ENCODE measurements around the gene TRIM63.
"Not testable (repeated sequence)": the region's sequence is repeated elsewhere in the genome, so short reads cannot be mapped to it uniquely, and the experiment has no call there.

The TRIM63 gene

DNA sequence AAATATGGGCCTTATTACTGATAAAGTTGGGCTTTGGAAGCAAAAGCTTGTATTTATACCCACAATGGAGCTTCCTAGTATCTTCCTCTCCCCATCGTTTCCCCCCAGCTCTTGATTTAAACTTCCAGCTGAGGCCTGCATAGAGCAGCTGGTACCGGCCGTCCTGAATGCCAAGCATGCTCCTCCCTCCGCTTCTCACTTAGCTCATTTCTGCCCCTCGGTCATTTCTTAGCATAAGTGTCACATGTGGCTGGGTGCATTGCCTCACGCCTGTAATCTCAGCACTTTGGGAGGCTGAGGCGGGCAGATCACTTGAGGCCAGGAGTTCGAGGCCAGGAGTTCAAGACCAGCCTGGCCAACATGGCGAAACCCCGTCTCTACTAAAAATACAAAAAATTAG lies 32.8 kb upstream of the TRIM63 start:
- H3K27me3 ChIP-seq (ENCODE audit: control insufficient read depth, insufficient read depth, low read length, poor library complexity, severe bottlenecking); H3K27ac ChIP-seq (ENCODE audit: insufficient read depth, low read depth, low read length, poor library complexity, severe bottlenecking); H3K9me3 ChIP-seq (ENCODE audit: control insufficient read depth, low read length); H3K4me3 ChIP-seq (ENCODE audit: insufficient read depth, low read depth, low read length); H3K36me3 ChIP-seq (ENCODE audit: control insufficient read depth, insufficient read depth, low read length); H3K4me1 ChIP-seq (ENCODE audit: control insufficient read depth, insufficient read depth, low read length): not testable (repeated sequence)
- WGBS, 2 experiments = 84 to 87% methylated on average over 10 of the region's 10 CpGs

- 78 to 100% methylated on average over 3 of the region's 3 CpGs for WGBS, 2 experiments
- no peaks in the 10 kb centered on the region for H3K27me3 ChIP-seq (ENCODE audit: control insufficient read depth, insufficient read depth, low read length, poor library complexity, severe bottlenecking)
- no peak overlapping the region for H3K27ac ChIP-seq (ENCODE audit: insufficient read depth, low read depth, low read length, poor library complexity, severe bottlenecking)
- no peak overlapping the region for H3K4me3 ChIP-seq (ENCODE audit: insufficient read depth, low read depth, low read length)
- no peaks in the 10 kb centered on the region for H3K9me3 ChIP-seq (ENCODE audit: control insufficient read depth, low read length)
- H3K4me1 ChIP-seq (ENCODE audit: control insufficient read depth, insufficient read depth, low read length) = peaks cover 5% of the 10 kb centered on the region
- no peaks in the 10 kb centered on the region for H3K36me3 ChIP-seq (ENCODE audit: control insufficient read depth, insufficient read depth, low read length)
Observed at GRCh38 chr1:26099780-26100179, 32.4 kb upstream of the TRIM63 start.

- H3K9me3 ChIP-seq (ENCODE audit: control insufficient read depth, low read length) = no peaks in the 10 kb centered on the region
Observed at GRCh38 chr1:26098602-26099001, 31.2 kb upstream of the TRIM63 start.

DNA sequence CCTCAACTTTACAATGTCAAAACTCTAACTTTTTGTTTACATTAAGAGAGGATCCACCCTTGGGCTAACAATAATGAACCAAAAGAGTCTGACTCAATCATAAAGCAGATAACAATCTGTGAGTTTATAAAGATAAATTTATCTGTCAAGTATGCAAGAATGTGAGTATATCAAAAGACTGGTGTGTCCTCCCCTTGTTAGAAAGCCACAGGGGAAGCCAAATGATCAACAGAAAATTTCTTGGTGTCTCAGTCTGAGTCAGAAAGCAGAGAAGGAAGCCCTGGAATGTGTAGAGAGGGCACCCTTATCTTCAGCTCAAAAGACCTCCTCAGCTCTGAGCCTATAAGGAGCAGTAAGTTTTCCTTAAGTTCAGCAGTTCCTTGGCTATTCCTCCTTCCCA lies 30.3 kb upstream of the TRIM63 start:
- Histone ChIP-seq H3K27me3 (ENCODE audit: control insufficient read depth, insufficient read depth, low read length, poor library complexity, severe bottlenecking) (peaks cover 10% of the 10 kb centered on the region), H3K27ac (ENCODE audit: insufficient read depth, low read depth, low read length, poor library complexity, severe bottlenecking) (no peak overlapping the region), H3K36me3 (ENCODE audit: control insufficient read depth, insufficient read depth, low read length) (no peaks in the 10 kb centered on the region), H3K4me3 (ENCODE audit: insufficient read depth, low read depth, low read length) (no peak overlapping the region), H3K4me1 (ENCODE audit: control insufficient read depth, insufficient read depth, low read length) (peaks cover 14% of the 10 kb centered on the region), H3K9me3 (ENCODE audit: control insufficient read depth, low read length) (no peaks in the 10 kb centered on the region)

More at GRCh38 chr1:26098602-26099001, 31.2 kb upstream of the TRIM63 start:
- whole genome bisulfite sequencing, 2 experiments = 95 to 98% methylated on average over 4 of the region's 4 CpGs
- Histone ChIP-seq H3K4me3 (ENCODE audit: insufficient read depth, low read depth, low read length) (no peak overlapping the region), H3K27me3 (ENCODE audit: control insufficient read depth, insufficient read depth, low read length, poor library complexity, severe bottlenecking) (peaks cover 9% of the 10 kb centered on the region), H3K36me3 (ENCODE audit: control insufficient read depth, insufficient read depth, low read length) (no peaks in the 10 kb centered on the region), H3K4me1 (ENCODE audit: control insufficient read depth, insufficient read depth, low read length) (peaks cover 14% of the 10 kb centered on the region), H3K27ac (ENCODE audit: insufficient read depth, low read depth, low read length, poor library complexity, severe bottlenecking) (no peak overlapping the region)

DNA sequence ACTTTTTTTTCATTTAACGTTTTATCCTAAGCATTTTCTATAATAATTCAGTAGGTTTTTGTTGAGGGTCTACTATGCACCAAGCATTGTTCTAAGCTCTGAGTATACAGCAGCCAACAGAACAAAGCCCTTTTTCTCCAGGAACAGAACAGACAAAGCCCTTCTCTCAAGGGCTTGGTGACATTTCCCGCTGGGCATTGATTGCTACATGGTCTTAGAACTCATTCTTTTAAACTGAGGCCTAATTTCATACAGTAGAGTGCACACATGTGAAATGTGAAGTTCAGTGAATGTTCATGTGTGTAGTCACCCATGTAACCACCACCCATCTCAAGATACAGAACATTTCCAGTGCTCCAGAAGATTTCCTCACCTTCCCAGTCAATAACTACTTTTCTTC lies 29.0 kb upstream of the TRIM63 start:
- WGBS, 2 experiments = 86 to 93% methylated on average over 1 to 2 of the region's 2 CpGs
- Histone ChIP-seq H3K9me3 (ENCODE audit: control insufficient read depth, low read length) (no peaks in the 10 kb centered on the region), H3K36me3 (ENCODE audit: control insufficient read depth, insufficient read depth, low read length) (no peaks in the 10 kb centered on the region), H3K4me3 (ENCODE audit: insufficient read depth, low read depth, low read length) (no peak overlapping the region), H3K27me3 (ENCODE audit: control insufficient read depth, insufficient read depth, low read length, poor library complexity, severe bottlenecking) (peaks cover 10% of the 10 kb centered on the region), H3K27ac (ENCODE audit: insufficient read depth, low read depth, low read length, poor library complexity, severe bottlenecking) (no peak overlapping the region), H3K4me1 (ENCODE audit: control insufficient read depth, insufficient read depth, low read length) (peaks cover 16% of the 10 kb centered on the region)

- 29% methylated on average over 17 of the region's 17 CpGs for WGBS, 2 experiments
- Histone ChIP-seq H3K36me3 (ENCODE audit: control insufficient read depth, insufficient read depth, low read length) (no peaks in the 10 kb centered on the region), H3K27me3 (ENCODE audit: control insufficient read depth, insufficient read depth, low read length, poor library complexity, severe bottlenecking) (peaks cover 10% of the 10 kb centered on the region), H3K4me3 (ENCODE audit: insufficient read depth, low read depth, low read length) (no peak overlapping the region), H3K27ac (ENCODE audit: insufficient read depth, low read depth, low read length, poor library complexity, severe bottlenecking) (no peak overlapping the region), H3K9me3 (ENCODE audit: control insufficient read depth, low read length) (no peaks in the 10 kb centered on the region), H3K4me1 (ENCODE audit: control insufficient read depth, insufficient read depth, low read length) (peaks cover 16% of the 10 kb centered on the region)
Observed at GRCh38 chr1:26094677-26095383, 27.4 kb upstream of the TRIM63 start.

DNA sequence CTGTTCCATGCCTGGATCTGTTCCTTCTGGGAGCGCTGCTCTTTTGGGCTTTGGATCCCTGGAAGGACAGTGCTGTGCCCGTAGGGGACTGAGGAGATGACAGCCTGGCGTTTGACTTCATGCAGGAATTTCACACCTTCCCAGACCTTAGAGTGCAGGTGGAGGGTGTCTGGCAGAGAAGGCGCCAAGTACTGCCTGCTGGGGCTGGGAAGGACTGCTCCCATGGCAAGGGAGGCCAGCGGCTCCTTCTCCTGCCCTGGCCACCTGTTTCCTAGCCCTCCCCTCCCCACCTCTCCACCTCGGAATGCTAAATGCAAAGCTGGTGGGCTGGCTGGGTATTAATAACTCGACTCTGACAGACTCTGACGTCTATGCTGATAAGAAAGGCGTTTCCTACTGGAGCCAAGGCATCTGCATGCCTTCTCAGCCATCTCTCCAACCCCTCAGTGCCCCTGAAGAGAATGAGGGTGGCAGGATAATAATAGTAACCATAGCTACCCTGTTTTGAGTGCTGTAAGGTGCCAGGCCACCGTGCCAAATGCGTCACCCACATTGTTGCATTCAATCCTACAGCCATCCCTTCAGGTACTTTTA lies 26.7 kb upstream of the TRIM63 start:
- Histone ChIP-seq H3K27ac (ENCODE audit: insufficient read depth, low read depth, low read length, poor library complexity, severe bottlenecking) (no peak overlapping the region), H3K4me3 (ENCODE audit: insufficient read depth, low read depth, low read length) (no peak overlapping the region)
- 37 to 45% methylated on average over 11 of the region's 11 CpGs for WGBS, 2 experiments

DNA sequence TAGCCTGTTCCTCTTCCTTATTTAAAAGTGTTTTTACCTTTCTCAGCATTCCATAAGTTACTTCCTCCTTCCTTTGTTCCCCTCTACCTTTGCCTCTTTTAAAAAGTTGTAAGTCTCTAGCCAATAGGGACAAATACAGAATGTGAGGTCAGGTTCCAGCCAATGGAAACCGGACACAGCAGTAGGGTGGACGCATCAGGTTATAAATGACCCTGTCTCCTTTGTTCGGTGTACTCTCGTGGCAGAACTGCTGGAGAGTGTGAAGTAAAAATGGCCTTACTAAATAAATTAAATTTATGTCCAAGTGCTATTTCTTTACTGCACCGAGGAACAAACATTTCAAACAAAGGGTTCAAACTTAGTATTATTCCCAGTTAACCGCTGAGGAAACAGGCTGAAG lies 26.1 kb upstream of the TRIM63 start:
- H3K4me3 ChIP-seq (ENCODE audit: insufficient read depth, low read depth, low read length); H3K36me3 ChIP-seq (ENCODE audit: control insufficient read depth, insufficient read depth, low read length); H3K27ac ChIP-seq (ENCODE audit: insufficient read depth, low read depth, low read length, poor library complexity, severe bottlenecking); H3K9me3 ChIP-seq (ENCODE audit: control insufficient read depth, low read length): not testable (repeated sequence)
- Histone ChIP-seq H3K27me3 (ENCODE audit: control insufficient read depth, insufficient read depth, low read length, poor library complexity, severe bottlenecking) (peaks cover 10% of the 10 kb centered on the region), H3K4me1 (ENCODE audit: control insufficient read depth, insufficient read depth, low read length) (peaks cover 16% of the 10 kb centered on the region)
- 57 to 72% methylated on average over 5 to 6 of the region's 6 CpGs for WGBS, 2 experiments

More for the DNA sequence above, 26.7 kb upstream of the TRIM63 start:
- no peaks in the 10 kb centered on the region for H3K36me3 ChIP-seq (ENCODE audit: control insufficient read depth, insufficient read depth, low read length)
- H3K4me1 ChIP-seq (ENCODE audit: control insufficient read depth, insufficient read depth, low read length) = peaks cover 16% of the 10 kb centered on the region
- no peaks in the 10 kb centered on the region for H3K9me3 ChIP-seq (ENCODE audit: control insufficient read depth, low read length)
- H3K27me3 ChIP-seq (ENCODE audit: control insufficient read depth, insufficient read depth, low read length, poor library complexity, severe bottlenecking) = peaks cover 10% of the 10 kb centered on the region

- Histone ChIP-seq H3K27ac (ENCODE audit: insufficient read depth, low read depth, low read length, poor library complexity, severe bottlenecking) (no peak overlapping the region), H3K4me3 (ENCODE audit: insufficient read depth, low read depth, low read length) (no peak overlapping the region), H3K9me3 (ENCODE audit: control insufficient read depth, low read length) (no peaks in the 10 kb centered on the region), H3K36me3 (ENCODE audit: control insufficient read depth, insufficient read depth, low read length) (no peaks in the 10 kb centered on the region), H3K4me1 (ENCODE audit: control insufficient read depth, insufficient read depth, low read length) (peaks cover 16% of the 10 kb centered on the region), H3K27me3 (ENCODE audit: control insufficient read depth, insufficient read depth, low read length, poor library complexity, severe bottlenecking) (peaks cover 10% of the 10 kb centered on the region)
- WGBS, 2 experiments = 73 to 81% methylated on average over 7 of the region's 7 CpGs
Observed at GRCh38 chr1:26092422-26092821, 25.0 kb upstream of the TRIM63 start.

DNA sequence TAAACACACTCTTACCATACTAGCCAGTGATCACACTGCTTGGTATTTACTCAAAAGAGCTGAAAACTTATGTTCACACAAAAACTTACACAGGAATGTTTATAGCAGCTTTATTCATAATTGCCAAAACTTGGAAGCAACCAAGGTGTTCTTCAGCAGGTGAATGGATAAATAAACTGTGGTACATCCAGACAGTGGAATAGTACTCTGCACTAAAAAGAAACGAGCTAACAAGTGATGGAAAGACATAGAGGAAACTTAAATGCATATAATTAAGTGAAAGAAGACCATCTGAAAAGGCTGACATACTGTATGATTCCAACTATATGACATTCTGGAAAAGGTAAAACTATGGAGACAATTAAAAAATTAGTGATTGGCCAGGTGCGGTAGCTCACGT lies 23.5 kb upstream of the TRIM63 start:
- no peaks in the 10 kb centered on the region for H3K9me3 ChIP-seq (ENCODE audit: control insufficient read depth, low read length)
- peaks cover 10% of the 10 kb centered on the region for H3K27me3 ChIP-seq (ENCODE audit: control insufficient read depth, insufficient read depth, low read length, poor library complexity, severe bottlenecking)
- peaks cover 16% of the 10 kb centered on the region for H3K4me1 ChIP-seq (ENCODE audit: control insufficient read depth, insufficient read depth, low read length)
- H3K27ac ChIP-seq (ENCODE audit: insufficient read depth, low read depth, low read length, poor library complexity, severe bottlenecking) = no peak overlapping the region
- 95 to 96% methylated on average over 3 of the region's 3 CpGs for whole genome bisulfite sequencing, 2 experiments
- H3K36me3 ChIP-seq (ENCODE audit: control insufficient read depth, insufficient read depth, low read length) = no peaks in the 10 kb centered on the region
- no peak overlapping the region for H3K4me3 ChIP-seq (ENCODE audit: insufficient read depth, low read depth, low read length)

Data from ectodermal cell (in vitro differentiated cells).